SU-DHL-6 (cell line): Measurements from ENCODE around the gene HTR2C.

Experiments used
- EZH2phosphoT487 ChIP-seq: fragments of 200-600 bp; sonication (generic), shearing (Covaris generic); conservative IDR thresholded peaks from 2 replicates; pipeline ENCODE4 v1.6.1; 2018; ENCODE audit warnings: mild to moderate bottlenecking, antibody characterized with exemption, low read length, moderate library complexity, mixed read lengths
- TF ChIP-seq, protein P1 (sequence below): fragments of 200-600 bp; sonication (generic); IDR thresholded peaks from one replicate; pipeline ENCODE4 v1.5.1; 2017; ENCODE audit warnings: antibody characterized with exemption, mild to moderate bottlenecking, low read length, moderate library complexity; ENCODE audit not compliant: insufficient read depth, poor library complexity, severe bottlenecking

DNA sequence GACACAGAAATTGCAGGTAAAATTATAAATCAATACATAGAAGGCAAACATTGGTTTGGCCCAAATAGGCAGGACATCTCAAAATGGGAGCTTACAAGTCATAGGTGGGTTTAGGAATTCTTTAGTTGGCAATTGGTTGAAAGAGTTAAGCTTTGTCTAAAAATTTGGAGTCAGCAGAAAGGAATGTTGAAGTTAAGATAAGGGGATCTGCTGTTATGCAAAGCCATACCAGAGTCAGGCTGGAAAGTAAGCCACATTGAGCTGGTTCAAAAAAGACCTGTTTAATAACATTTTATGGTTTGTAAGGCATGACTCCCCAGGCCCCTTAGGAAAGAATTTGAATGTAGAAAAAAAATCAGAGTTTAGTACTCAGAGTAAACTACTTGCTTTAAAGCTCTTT lies 341.0 kb downstream of the HTR2C start:
- TF ChIP-seq, protein P1, sequence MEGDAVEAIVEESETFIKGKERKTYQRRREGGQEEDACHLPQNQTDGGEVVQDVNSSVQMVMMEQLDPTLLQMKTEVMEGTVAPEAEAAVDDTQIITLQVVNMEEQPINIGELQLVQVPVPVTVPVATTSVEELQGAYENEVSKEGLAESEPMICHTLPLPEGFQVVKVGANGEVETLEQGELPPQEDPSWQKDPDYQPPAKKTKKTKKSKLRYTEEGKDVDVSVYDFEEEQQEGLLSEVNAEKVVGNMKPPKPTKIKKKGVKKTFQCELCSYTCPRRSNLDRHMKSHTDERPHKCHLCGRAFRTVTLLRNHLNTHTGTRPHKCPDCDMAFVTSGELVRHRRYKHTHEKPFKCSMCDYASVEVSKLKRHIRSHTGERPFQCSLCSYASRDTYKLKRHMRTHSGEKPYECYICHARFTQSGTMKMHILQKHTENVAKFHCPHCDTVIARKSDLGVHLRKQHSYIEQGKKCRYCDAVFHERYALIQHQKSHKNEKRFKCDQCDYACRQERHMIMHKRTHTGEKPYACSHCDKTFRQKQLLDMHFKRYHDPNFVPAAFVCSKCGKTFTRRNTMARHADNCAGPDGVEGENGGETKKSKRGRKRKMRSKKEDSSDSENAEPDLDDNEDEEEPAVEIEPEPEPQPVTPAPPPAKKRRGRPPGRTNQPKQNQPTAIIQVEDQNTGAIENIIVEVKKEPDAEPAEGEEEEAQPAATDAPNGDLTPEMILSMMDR = no peak
- no peak for TF ChIP-seq EZH2phosphoT487
